H1 (cell line): ENCODE results near the gene ZNF367. TPM values are rescaled to one million over a fixed set of nuclear protein-coding genes. Genes with fewer than 3 reads are reported as not detected.
A peak's percentile ranks its signal among the peaks of the same experiment; 100 is the strongest.

ENCODE experiments used
- CTCF ChIA-PET: fragments of 300-600 bp; sonication (Branson Sonifier 250); formaldehyde crosslinking; loops from one replicate; lab custom pipeline; 2021; ENCODE audit not compliant: partially characterized antibody; lab: Charles Lee
- POLR2A ChIA-PET: fragments of 300-600 bp; sonication (Branson Sonifier 250); formaldehyde crosslinking; loops from one replicate; lab custom pipeline; 2021; ENCODE audit warnings: inconsistent platforms; ENCODE audit not compliant: partially characterized antibody; lab: Charles Lee
- DNase-seq, 2 experiments: peaks; one replicate each; pipeline versions ENCODE4 v3.0.0 to v3.0.0-alpha.2; 2010 to 2022; ENCODE audit warnings: low spot score in 2 of 2, low read depth in 1 of 2, mixed read lengths in 1 of 2
- FAIRE-seq: peaks from 2 replicates; lab custom pipeline; 2011; peaks lifted over from hg19 to GRCh38; lab: Jason Lieb, UNC
- H2AFZ ChIP-seq: 2 replicates; pipeline ENCODE4 v1.8.1; 2012; ENCODE audit warnings: low read length, inconsistent platforms
- H2AK5ac ChIP-seq: 2 replicates; pipeline ENCODE4 v1.6.1; 2013; ENCODE audit warnings: low read depth, low read length
- H2BK120ac ChIP-seq: replicated peaks from 2 replicates; pipeline ENCODE3; 2013; ENCODE audit warnings: low read depth, low read length, inconsistent platforms
- H2BK12ac ChIP-seq: 2 replicates; pipeline ENCODE4 v1.6.1; 2013; ENCODE audit warnings: low read depth, low read length
- H2BK15ac ChIP-seq: 2 replicates; pipeline ENCODE4 v1.6.1; 2013; ENCODE audit warnings: low read length
- H2BK20ac ChIP-seq: 2 replicates; pipeline ENCODE4 v1.6.1; 2013; ENCODE audit warnings: low read length
- H2BK5ac ChIP-seq: 2 replicates; pipeline ENCODE4 v1.6.1; 2013; ENCODE audit warnings: low read depth, low read length
- H3K14ac ChIP-seq: 2 replicates; pipeline ENCODE4 v1.6.1; 2013; ENCODE audit warnings: inconsistent platforms; ENCODE audit not compliant: insufficient read length
- H3K18ac ChIP-seq: 2 replicates; pipeline ENCODE4 v1.6.1; 2013; ENCODE audit warnings: low read length; ENCODE audit errors: extremely low read depth
- H3K23ac ChIP-seq: 2 replicates; pipeline ENCODE4 v1.6.1; 2013; ENCODE audit warnings: inconsistent platforms; ENCODE audit not compliant: insufficient read length
- H3K23me2 ChIP-seq: 2 replicates; pipeline ENCODE4 v1.6.1; 2013; ENCODE audit warnings: low read depth, low read length
- H3K27ac ChIP-seq: 2 replicates; pipeline ENCODE4 v1.6.1; 2011; ENCODE audit warnings: low read depth, low read length, inconsistent platforms
- H3K27me3 ChIP-seq, 4 experiments: replicated peaks in 1 of 4; 1 replicate in 1 of 4; 2 replicates in 3 of 4; pipeline versions ENCODE4 v1.6.1 to v1.8.1; 2011 to 2013; ENCODE audit warnings: low read length in 3 of 4, mild to moderate bottlenecking in 3 of 4, inconsistent platforms in 2 of 4, mixed read lengths in 2 of 4, moderate library complexity in 1 of 4; ENCODE audit not compliant: control insufficient read depth in 3 of 4, insufficient read depth in 3 of 4; ENCODE audit errors: extremely low read depth in 1 of 4
- H3K36me3 ChIP-seq, 4 experiments: 2 replicates each; pipeline versions ENCODE4 v1.6.1 to v1.8.1; 2011 to 2013; ENCODE audit warnings: mild to moderate bottlenecking in 4 of 4, low read length in 3 of 4, moderate library complexity in 2 of 4, control low read depth in 1 of 4, inconsistent platforms in 1 of 4; ENCODE audit not compliant: insufficient read depth in 4 of 4, control insufficient read depth in 2 of 4
- H3K4ac ChIP-seq: replicated peaks from 2 replicates; pipeline ENCODE3; 2013; ENCODE audit warnings: low read length, low read depth, mixed read lengths, inconsistent platforms; ENCODE audit not compliant: insufficient read length
- H3K4me1 ChIP-seq, 4 experiments: replicated peaks in 1 of 4; 1 replicate in 1 of 4; 2 replicates in 3 of 4; pipeline versions ENCODE4 v1.6.1 to v1.8.1; 2011 to 2013; ENCODE audit warnings: low read length in 3 of 4, inconsistent platforms in 2 of 4, mixed read lengths in 1 of 4; ENCODE audit not compliant: insufficient read depth in 4 of 4, control insufficient read depth in 3 of 4
- H3K4me2 ChIP-seq, 2 experiments: 2 replicates each; pipeline versions ENCODE4 v1.6.1 to v1.8.1; 2011 to 2013; ENCODE audit warnings: low read depth in 2 of 2, low read length in 2 of 2, control low read depth in 1 of 2, inconsistent platforms in 1 of 2, mild to moderate bottlenecking in 1 of 2; ENCODE audit not compliant: insufficient read depth in 1 of 2
- H3K4me3 ChIP-seq, 4 experiments: fragments of 200-600, 300-600 bp in 1 of 4; sonication (generic), shearing (Covaris generic), sonication (Bioruptor Twin) in 1 of 4; 2 replicates each; pipeline versions ENCODE4 v1.5.1 to v1.8.1; 2011 to 2016; ENCODE audit warnings: low read length in 4 of 4, low read depth in 3 of 4, control low read depth in 2 of 4, inconsistent platforms in 2 of 4, mild to moderate bottlenecking in 2 of 4, mixed read lengths in 1 of 4, moderate library complexity in 1 of 4; ENCODE audit not compliant: insufficient read depth in 2 of 4; ENCODE audit errors: extremely low read depth in 1 of 4
- H3K56ac ChIP-seq: replicated peaks from 2 replicates; pipeline ENCODE3; 2013; ENCODE audit warnings: low read depth, mild to moderate bottlenecking, mixed read lengths, low read length, inconsistent platforms; ENCODE audit not compliant: insufficient read length
- H3K79me1 ChIP-seq: 2 replicates; pipeline ENCODE4 v1.6.1; 2013; ENCODE audit warnings: low read depth, low read length, control low read depth
- H3K79me2 ChIP-seq, 2 experiments: 2 replicates each; pipeline versions ENCODE4 v1.6.1 to v1.8.1; 2012 to 2013; ENCODE audit warnings: low read length in 2 of 2, mild to moderate bottlenecking in 2 of 2, inconsistent platforms in 1 of 2; ENCODE audit not compliant: insufficient read depth in 2 of 2, control insufficient read depth in 1 of 2
- H3K9ac ChIP-seq, 4 experiments: replicated peaks in 1 of 4; 1 replicate in 1 of 4; 2 replicates in 3 of 4; pipeline versions ENCODE4 v1.6.1 to v1.8.1; 2011 to 2013; ENCODE audit warnings: low read depth in 3 of 4, low read length in 3 of 4, control low read depth in 2 of 4, mild to moderate bottlenecking in 2 of 4, moderate library complexity in 2 of 4, inconsistent platforms in 1 of 4; ENCODE audit errors: extremely low read depth in 1 of 4
- H3K9me3 ChIP-seq, 2 experiments: 2 replicates each; pipeline versions ENCODE4 v1.6.1 to v1.8.1; 2012 to 2013; ENCODE audit warnings: mild to moderate bottlenecking in 2 of 2, moderate library complexity in 2 of 2, control low read depth in 1 of 2, inconsistent platforms in 1 of 2, low read depth in 1 of 2, low read length in 1 of 2, mixed read lengths in 1 of 2; ENCODE audit not compliant: insufficient read depth in 2 of 2
- H4K20me1 ChIP-seq, 2 experiments: replicated peaks in 1 of 2; 2 replicates each; pipeline versions ENCODE3 to v1.8.1; 2011 to 2013; ENCODE audit warnings: inconsistent platforms in 2 of 2, low read length in 2 of 2, mild to moderate bottlenecking in 1 of 2; ENCODE audit not compliant: insufficient read depth in 2 of 2, control insufficient read depth in 1 of 2
- H4K5ac ChIP-seq: 2 replicates; pipeline ENCODE4 v1.6.1; 2013; ENCODE audit warnings: low read length, low read depth, mixed read lengths, inconsistent platforms; ENCODE audit not compliant: insufficient read length
- H4K8ac ChIP-seq: 2 replicates; pipeline ENCODE4 v1.8.0; 2013; ENCODE audit warnings: mild to moderate bottlenecking, moderate library complexity, low read length, inconsistent platforms; ENCODE audit not compliant: insufficient read depth; ENCODE audit errors: extremely low read depth
- H4K91ac ChIP-seq: replicated peaks from 2 replicates; pipeline ENCODE3; 2013; ENCODE audit warnings: low read length, mixed read lengths, inconsistent platforms; ENCODE audit not compliant: insufficient read length
- EP300 ChIP-seq, 2 experiments: IDR thresholded peaks; 1 replicate in 1 of 2; 2 replicates in 1 of 2; pipeline ENCODE4 v1.6.1; 2011 to 2012; ENCODE audit warnings: low read depth in 2 of 2, low read length in 2 of 2, mild to moderate bottlenecking in 2 of 2, borderline replicate concordance in 1 of 2, inconsistent platforms in 1 of 2, moderate library complexity in 1 of 2
- GABPA ChIP-seq: IDR thresholded peaks from 2 replicates; pipeline ENCODE4 v1.6.1; 2011; ENCODE audit warnings: mild to moderate bottlenecking, low read length, moderate library complexity, borderline replicate concordance; ENCODE audit not compliant: insufficient read depth
- HDAC2 ChIP-seq, 2 experiments: fragments of 300-600 bp in 1 of 2; sonication (generic) in 1 of 2; IDR thresholded peaks; 2 replicates each; pipeline ENCODE4 v1.6.1; 2011 to 2012; ENCODE audit warnings: low read depth in 2 of 2, low read length in 2 of 2, mild to moderate bottlenecking in 2 of 2, moderate library complexity in 2 of 2, borderline replicate concordance in 1 of 2, inconsistent platforms in 1 of 2
- KDM4A ChIP-seq: IDR thresholded peaks from one replicate; pipeline ENCODE4 v1.7.1; 2012; ENCODE audit warnings: low read depth, mild to moderate bottlenecking, moderate library complexity, low read length, inconsistent platforms; ENCODE audit not compliant: severe bottlenecking
- KDM5A ChIP-seq: fragments of 200-600 bp; IDR thresholded peaks from 2 replicates; pipeline ENCODE4 v1.7.1; 2012; ENCODE audit warnings: mild to moderate bottlenecking, low read length, inconsistent platforms, mixed read lengths
- NANOG ChIP-seq: IDR thresholded peaks from 2 replicates; pipeline ENCODE4 v1.6.1; 2011; ENCODE audit warnings: low read length, low read depth, mild to moderate bottlenecking, inconsistent platforms; ENCODE audit not compliant: insufficient read depth, poor library complexity, severe bottlenecking
- SIN3A ChIP-seq, 2 experiments: IDR thresholded peaks in 1 of 2; conservative IDR thresholded peaks in 1 of 2; 2 replicates each; pipeline ENCODE4 v1.6.1; 2011 to 2012; ENCODE audit warnings: low read length in 2 of 2, improper control_type of control experiment in 1 of 2, low read depth in 1 of 2, mild to moderate bottlenecking in 1 of 2
- SIX5 ChIP-seq: IDR thresholded peaks from 2 replicates; pipeline ENCODE4 v1.6.1; 2011; ENCODE audit warnings: mild to moderate bottlenecking, low read depth, low read length
- SUZ12 ChIP-seq: fragments of 200-600 bp; sonication (generic); IDR thresholded peaks from 2 replicates; pipeline ENCODE4 v1.6.1; 2012; ENCODE audit warnings: mild to moderate bottlenecking, inconsistent platforms, low read length, moderate library complexity, mixed read lengths
- TEAD4 ChIP-seq: IDR thresholded peaks from 2 replicates; pipeline ENCODE4 v1.6.1; 2012; ENCODE audit warnings: low read depth, low read length, inconsistent platforms, mixed read lengths
- WGBS, 2 experiments: shearing (Covaris generic) in 1 of 2; methylation state at CpG; one replicate each; pipeline versions ENCODE4 v1.1.6 to v1.1.7; 2013 to 2015; ENCODE audit warnings: low lambda C conversion rate in 2 of 2, mixed read lengths in 2 of 2, inconsistent platforms in 1 of 2, low coverage in 1 of 2, missing lambda C conversion rate in 1 of 2; ENCODE audit not compliant: insufficient replicate concordance in 2 of 2, insufficient coverage in 1 of 2, insufficient read length in 1 of 2; ENCODE audit errors: extremely low coverage in 1 of 2, missing lambda C conversion rate in 1 of 2; 5-methylcytosine and 5-hydroxymethylcytosine counted together
- polyA plus RNA-seq, 7 experiments: library from polyadenylated mRNA; depleted of rRNA in 3 of 7; stranded (reverse) in 5 of 7; unstranded in 2 of 7; fragments of >200 nt in 5 of 7; fragments of 200-250 nt in 2 of 7; gene quantifications; 1 replicate in 5 of 7; 2 replicates in 1 of 7; 4 replicates in 1 of 7; pipeline versions ENCODE4 v1.2.1 to v1.2.3, GENCODE V29; 2011 to 2013; ENCODE audit warnings: missing spikeins in 2 of 7, mixed read lengths in 2 of 7
- total RNA-seq: library from RNA; stranded (reverse); fragmentation: NEBNext Ultra II Directional; extraction: Animal tissue kit (Norgen Biotek cat#: 25700); gene quantifications from 2 replicates; pipeline ENCODE4 v1.2.1, GENCODE V29; 2021
- TF ChIP-seq, protein P1 (sequence below): IDR thresholded peaks from 2 replicates; pipeline ENCODE4 v1.6.1; 2011; ENCODE audit warnings: low read depth, mild to moderate bottlenecking, low read length; ENCODE audit not compliant: insufficient read depth

The ZNF367 gene
- total and polyA plus RNA-seq, 2 of the 8 experiments (the other 6 are each of a cell fraction or from before 2014, with no cell fraction given): 2.2 to 8.2 TPM

GRCh38 chr9:96381125-96381524, 37.0 kb downstream of the ZNF367 start:
- H2BK20ac ChIP-seq: no peak overlapping the region
- H4K20me1 ChIP-seq: no peaks in the 10 kb centered on the region
- H2BK5ac ChIP-seq: no peak overlapping the region
- no peak overlapping the region for H3K56ac ChIP-seq
- no peak overlapping the region for H2BK12ac ChIP-seq
- TF ChIP-seq SIX5 (no peak), SUZ12 (no peak), HDAC2 (IDR thresholded peaks at IDR 0.05; ENCODE audit: borderline replicate concordance in 1 of 2, low read depth in 2 of 2, low read length in 2 of 2) (no peak), TEAD4 (no peak), SIN3A (conservative IDR thresholded peaks at IDR 0.05 in 1 of 2, IDR thresholded peaks at IDR 0.05 in 1 of 2; ENCODE audit: low read depth in 1 of 2, low read length in 2 of 2) (no peak), KDM5A (no peak), EP300 (IDR thresholded peaks at IDR 0.05; ENCODE audit: borderline replicate concordance in 1 of 2, low read depth in 2 of 2, low read length in 2 of 2) (no peak), KDM4A (no peak), GABPA (no peak), NANOG (no peak)
- TF ChIP-seq, protein P1, sequence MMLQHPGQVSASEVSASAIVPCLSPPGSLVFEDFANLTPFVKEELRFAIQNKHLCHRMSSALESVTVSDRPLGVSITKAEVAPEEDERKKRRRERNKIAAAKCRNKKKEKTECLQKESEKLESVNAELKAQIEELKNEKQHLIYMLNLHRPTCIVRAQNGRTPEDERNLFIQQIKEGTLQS: no peak
- no peak overlapping the region for H2AFZ ChIP-seq
- peaks cover 4% of the 10 kb centered on the region; the same call in 1 of the 2 replicates for H3K23me2 ChIP-seq
- peaks cover 3% of the 10 kb centered on the region for H3K79me1 ChIP-seq
- no peak overlapping the region for H3K27ac ChIP-seq
- no peak for FAIRE-seq
- H4K91ac ChIP-seq: peak overlapping the region; percentile 4
- H3K9me3 ChIP-seq: no peaks in the 10 kb centered on the region
- peaks cover 1 to 9% (median 3%) of the 10 kb centered on the region in 4 experiments; a peak in 4 of 7 replicates for H3K4me1 ChIP-seq
- no peak overlapping the region for H2BK15ac ChIP-seq
- H4K5ac ChIP-seq: no peak overlapping the region
- no peak overlapping the region for H3K4me2 ChIP-seq
- no peak overlapping the region for H3K4me3 ChIP-seq
- H3K36me3 ChIP-seq: peaks cover 0 to 4% (median 0%) of the 10 kb centered on the region in 4 experiments; a peak in 2 of 8 replicates
- no peak overlapping the region for H2AK5ac ChIP-seq
- WGBS, 2 experiments: 92% methylated on average over 4 of the region's 4 CpGs; no CpG with 5 or more reads in 1 of the 2 experiments
- DNase-seq: no peak
- H3K27me3 ChIP-seq: no peaks in the 10 kb centered on the region
- no peak overlapping the region for H4K8ac ChIP-seq
- no peak overlapping the region for H3K14ac ChIP-seq
- H3K9ac ChIP-seq: no peak overlapping the region
- H3K23ac ChIP-seq: no peak overlapping the region
- no peaks in the 10 kb centered on the region for H3K79me2 ChIP-seq
- no peak overlapping the region for H3K18ac ChIP-seq
- ChIA-PET CTCF (interaction anchor here (1.5 to 2.2 kb wide), 3 partner anchors 8 to 290 kb away, joined by 3 to 7 read pairs (median 6); no protein-coding TSS in a partner anchor), POLR2A (interaction anchor here (0.8 kb wide), 1 partner anchor 26 kb away, joined by 3 read pairs; no protein-coding TSS in a partner anchor)
- no peak overlapping the region for H3K4ac ChIP-seq
- no peak overlapping the region for H2BK120ac ChIP-seq
